HG02852 (cell line): Measurements from ENCODE around the gene KBTBD4.

Experiments
- ATAC-seq: cut with Tn5 transposase; IDR thresholded peaks from one replicate; pipeline ENCODE4 v1.9.1; 2021; ENCODE audit warnings: mild to moderate bottlenecking, moderate library complexity; ENCODE audit not compliant: unreplicated experiment

The KBTBD4 gene

GRCh38 chr11:47578524-47579494, at the start of gene KBTBD4, which contains the start of gene NDUFS3:
KBTBD4 (minus strand) TSS chr11:47578970; CDS start chr11:47578951, 19 bp downstream.
NDUFS3 (plus strand) TSS chr11:47579074; CDS start chr11:47579092, 18 bp downstream.
- peak; percentile 90 for ATAC-seq

GRCh38 chr11:47628026-47628425, 49.3 kb upstream of the KBTBD4 start:
- no peak for ATAC-seq

DNA sequence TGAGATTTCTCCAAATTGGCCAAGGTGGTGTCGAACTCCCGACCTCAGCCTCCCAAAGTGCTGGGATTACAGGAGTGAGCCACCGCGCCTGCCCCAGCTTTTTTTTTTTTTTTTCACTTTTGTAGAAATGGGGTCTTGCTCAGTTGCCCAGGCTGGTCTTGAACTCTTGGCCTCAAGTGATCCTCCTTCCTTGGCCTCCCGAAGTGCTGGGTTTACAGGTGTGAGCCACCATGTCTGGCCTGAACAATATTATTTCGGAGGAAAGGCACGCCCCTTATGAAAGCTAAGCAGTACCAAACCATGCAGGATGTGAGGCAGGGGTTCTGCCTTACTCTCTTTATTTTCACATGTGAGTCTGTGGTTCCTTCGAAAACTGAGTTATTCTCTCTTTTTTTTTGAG, 47.5 kb upstream of the KBTBD4 start:
- no peak for ATAC-seq

DNA sequence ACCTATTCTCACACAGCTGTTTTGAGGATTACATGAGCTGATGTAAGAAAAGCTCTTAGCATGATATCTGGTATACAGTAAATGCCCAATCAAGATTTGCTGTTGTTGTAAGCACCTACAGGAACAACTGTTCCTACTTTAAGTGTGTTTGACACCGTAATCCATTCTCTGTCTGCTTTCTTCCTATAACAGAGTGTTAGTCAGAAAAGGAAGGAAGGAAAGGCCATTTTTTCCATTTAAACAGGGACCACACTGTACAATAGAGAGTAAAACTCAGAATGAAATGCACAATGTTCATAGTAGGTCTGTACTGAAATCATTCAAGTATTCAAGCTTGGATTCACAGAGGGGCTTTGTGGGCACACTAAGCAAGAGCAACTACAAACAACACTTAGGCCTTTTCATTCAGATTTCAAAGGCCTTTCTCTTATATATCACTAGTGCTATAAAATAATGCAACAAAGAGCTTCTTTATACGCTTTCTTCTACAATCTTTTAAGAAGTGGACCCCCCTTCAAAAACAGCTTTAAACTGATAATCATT, 42.1 kb upstream of the KBTBD4 start:
- no peak for ATAC-seq

DNA sequence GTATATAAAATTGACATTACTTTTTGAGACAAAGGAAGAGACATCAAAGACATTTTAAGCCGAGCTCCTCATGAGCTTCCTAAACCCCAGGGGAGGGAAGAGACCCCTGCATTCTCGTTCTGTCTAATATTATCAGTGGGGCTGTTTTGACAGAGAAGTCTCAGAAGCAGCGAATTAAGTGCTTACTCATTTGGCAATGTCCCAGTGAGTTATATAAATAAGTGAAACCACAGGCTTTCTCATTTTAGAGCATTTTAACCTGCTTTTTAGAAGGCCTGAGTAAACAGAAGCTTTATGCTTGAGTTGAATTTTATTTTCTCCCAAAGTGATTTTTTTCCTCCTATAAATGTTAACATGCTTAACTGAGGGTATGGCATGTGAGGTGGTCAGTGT, 38.6 kb upstream of the KBTBD4 start:
- no peak for ATAC-seq

GRCh38 chr11:47616726-47617416, 38.1 kb upstream of the KBTBD4 start:
- no peak for ATAC-seq

DNA sequence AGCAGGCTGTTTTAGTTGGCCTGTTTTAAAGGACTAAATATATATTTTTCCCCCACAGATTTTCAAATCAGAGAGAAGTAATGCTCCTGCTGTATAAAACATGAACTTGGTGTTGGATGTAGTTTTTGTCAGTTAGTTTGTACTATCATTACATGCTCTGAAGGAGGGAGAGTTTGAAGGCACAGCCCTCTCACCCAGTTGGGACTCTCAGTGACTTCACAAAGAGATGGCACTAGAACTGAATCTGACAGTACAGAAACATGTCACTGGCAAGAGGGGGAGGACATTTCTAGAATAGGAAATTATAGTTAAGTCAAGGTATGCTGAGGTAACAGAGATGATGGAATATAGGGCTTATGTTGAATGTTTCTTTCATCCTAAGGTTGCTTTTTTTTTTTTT, 36.5 kb upstream of the KBTBD4 start:
- ATAC-seq, result no peak

GRCh38 chr11:47611348-47611794, 32.6 kb upstream of the KBTBD4 start:
- ATAC-seq, result peak; percentile 78

DNA sequence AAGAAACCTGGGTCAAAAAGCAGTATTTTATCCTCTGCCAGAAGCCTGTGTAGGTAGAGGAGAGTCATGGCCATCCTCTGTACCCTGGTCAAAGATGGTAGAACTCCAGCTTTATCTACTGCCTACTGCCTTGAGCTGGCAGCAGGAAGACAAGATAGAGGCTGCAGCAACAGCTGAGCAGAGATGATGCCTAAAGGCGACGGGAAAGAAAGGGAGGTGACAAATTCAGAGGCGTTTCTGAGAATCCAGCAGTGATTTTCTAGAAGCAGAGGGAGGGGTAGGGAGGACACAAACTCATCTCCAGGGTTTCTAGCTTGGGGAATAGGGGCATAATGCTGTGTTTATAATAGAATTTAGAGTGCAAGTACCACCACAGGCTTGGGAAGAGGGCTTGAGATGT, 30.9 kb upstream of the KBTBD4 start:
- no peak for ATAC-seq

DNA sequence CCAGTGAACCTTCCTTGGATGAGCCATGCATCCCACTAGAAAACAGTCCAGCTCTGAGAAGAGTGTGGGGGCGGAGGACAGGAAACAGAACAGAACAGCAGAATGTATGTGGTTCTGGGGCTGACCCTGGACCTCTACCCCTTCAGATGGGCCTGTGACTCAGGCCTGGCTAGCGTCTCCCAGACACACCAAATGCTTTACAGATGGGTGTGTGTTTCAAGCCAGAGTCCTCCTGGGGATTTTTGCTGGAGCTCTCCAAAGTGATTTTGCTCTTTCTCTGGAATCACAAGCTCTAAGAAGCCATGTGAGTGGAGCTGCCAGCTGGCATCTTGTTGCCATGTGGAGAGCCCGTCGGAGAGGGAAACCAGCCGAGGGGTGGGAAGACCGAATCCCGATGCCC, 28.6 kb upstream of the KBTBD4 start:
- ATAC-seq, result no peak

DNA sequence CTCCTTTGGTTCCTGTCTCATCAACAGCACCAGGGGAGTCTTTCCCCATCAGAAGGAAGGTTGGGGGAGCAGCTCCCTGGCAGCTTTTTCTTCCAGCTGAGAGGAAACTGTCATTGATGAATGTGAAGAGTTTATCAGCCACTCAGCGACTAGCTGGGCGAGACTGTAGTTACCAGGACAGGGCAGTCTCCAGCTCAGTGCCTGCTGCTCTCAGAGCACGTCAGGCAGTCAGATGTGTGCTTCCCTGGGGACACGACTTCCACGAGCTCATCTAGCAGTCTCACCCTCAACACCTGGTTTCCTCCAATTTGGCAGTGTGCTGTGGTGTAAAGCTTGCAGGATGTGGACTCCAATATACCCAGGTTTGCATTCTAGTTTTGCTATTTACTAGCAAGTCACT, 28.0 kb upstream of the KBTBD4 start:
- no peak for ATAC-seq

DNA sequence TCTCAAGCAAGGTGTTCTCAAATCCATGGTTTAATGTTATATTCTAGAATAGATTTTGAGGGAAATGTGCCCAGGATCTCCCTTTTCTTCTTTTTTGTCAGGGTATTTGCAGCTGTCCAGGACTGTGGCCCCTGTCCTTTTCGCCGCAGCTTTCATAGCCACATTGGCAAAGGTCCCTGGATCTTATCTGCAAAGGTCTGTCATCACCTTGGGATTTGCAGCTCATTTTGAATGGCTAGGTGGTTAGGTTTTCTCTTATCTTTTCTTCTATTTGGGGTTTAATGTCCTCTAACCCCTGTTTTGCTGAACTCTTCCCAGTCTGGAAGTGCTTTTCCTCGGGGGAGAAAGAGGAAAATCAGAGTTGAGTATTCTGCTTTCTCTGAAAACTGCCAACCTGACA, 27.2 kb upstream of the KBTBD4 start:
- no peak for ATAC-seq

DNA sequence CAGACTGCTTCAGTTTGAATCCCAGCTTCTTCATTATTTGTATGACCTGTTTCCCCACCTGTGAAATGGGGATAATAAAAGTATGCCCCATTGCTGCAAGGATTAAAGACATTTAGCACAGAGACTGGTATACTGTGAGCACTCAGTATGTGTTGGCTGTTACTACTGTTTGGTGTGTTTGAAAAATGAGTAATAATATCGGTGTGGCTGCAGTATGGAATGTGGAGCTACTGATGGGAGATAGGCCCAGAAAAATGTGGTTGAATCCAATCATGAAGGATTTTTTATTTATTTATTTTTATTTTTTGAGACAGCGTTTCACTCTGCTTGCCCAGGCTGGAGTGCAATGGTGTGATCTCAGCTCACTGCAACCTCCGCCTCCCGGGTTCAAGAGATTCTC, 24.5 kb upstream of the KBTBD4 start:
- no peak for ATAC-seq

DNA sequence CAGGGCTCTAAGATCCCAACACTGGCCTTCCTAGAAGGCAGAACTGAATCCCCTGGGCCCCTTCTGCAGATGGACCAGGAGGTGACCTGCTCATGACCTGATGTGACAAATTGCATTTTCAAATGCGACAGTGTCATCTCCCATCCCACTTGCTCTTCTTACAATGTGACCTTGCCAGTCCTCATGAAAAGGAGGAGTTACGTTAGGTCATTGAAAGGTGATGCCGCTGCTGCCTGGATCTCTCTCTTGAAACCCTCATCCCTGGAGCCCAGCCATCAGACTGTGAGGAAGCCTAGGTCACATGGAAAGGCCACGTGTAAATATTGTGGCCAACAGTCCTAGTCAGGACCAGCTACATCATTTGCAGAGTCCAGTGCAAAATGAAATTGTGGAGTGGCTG, 21.1 kb upstream of the KBTBD4 start:
- ATAC-seq, result no peak

- no peak for ATAC-seq
Measured at GRCh38 chr11:47595967-47596366, 17.2 kb upstream of the KBTBD4 start.

- no peak for ATAC-seq
Measured at GRCh38 chr11:47595029-47595428, 16.3 kb upstream of the KBTBD4 start.

GRCh38 chr11:47593934-47594855, 15.4 kb upstream of the KBTBD4 start, which contains the start of gene C1QTNF4:
C1QTNF4 (minus strand) TSS chr11:47594411; CDS start chr11:47590810, 3,601 bp downstream.
- no peak for ATAC-seq

- no peak for ATAC-seq
Measured at GRCh38 chr11:47593492-47593933, 14.7 kb upstream of the KBTBD4 start.

GRCh38 chr11:47592970-47593369, 14.2 kb upstream of the KBTBD4 start:
- ATAC-seq, result no peak

DNA sequence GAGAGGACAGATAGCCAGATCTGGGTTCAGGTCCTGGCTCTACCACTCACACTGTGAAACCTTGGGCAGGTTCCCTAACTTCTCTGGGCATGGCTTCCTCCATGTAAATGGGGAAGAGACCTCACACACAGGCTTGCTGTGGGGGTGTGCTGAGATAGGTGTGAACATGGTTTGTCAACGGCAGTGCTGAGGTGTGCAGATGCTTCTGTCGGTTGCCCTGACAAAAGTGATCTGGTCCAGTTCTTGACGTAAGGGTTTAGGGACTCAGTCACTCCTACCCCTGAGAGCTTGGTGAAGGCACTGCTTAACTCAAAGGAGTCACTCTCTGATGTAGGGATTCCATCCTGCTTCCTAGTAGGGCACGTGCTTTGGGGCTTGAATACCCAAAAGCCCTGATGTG, 13.5 kb upstream of the KBTBD4 start:
- no peak for ATAC-seq
